ENCODE results near the gene MEGF11. TPM values are rescaled to one million over a fixed set of nuclear protein-coding genes. Genes with fewer than 3 reads are reported as not detected.

The MEGF11 gene
- total RNA-seq, 1 donor from 2014 or later = not detected

- Histone ChIP-seq H3K36me3 (ENCODE audit: control insufficient read depth, insufficient read depth, low read length) (peaks cover 5% of the 10 kb centered on the region), H3K4me3 (ENCODE audit: low read depth, low read length) (no peak overlapping the region), H3K27me3 (ENCODE audit: control insufficient read depth, insufficient read depth, low read length) (no peaks in the 10 kb centered on the region)
- no peak for DNase-seq (ENCODE audit: low read depth)
- TF ChIP-seq CTCF (IDR thresholded peaks at IDR 0.05; ENCODE audit: insufficient read depth, low read length, severe bottlenecking) = no peak
- FAIRE-seq = no peak
Measured at GRCh38 chr15:65914386-65914785, 339.2 kb downstream of the MEGF11 start.

DNA sequence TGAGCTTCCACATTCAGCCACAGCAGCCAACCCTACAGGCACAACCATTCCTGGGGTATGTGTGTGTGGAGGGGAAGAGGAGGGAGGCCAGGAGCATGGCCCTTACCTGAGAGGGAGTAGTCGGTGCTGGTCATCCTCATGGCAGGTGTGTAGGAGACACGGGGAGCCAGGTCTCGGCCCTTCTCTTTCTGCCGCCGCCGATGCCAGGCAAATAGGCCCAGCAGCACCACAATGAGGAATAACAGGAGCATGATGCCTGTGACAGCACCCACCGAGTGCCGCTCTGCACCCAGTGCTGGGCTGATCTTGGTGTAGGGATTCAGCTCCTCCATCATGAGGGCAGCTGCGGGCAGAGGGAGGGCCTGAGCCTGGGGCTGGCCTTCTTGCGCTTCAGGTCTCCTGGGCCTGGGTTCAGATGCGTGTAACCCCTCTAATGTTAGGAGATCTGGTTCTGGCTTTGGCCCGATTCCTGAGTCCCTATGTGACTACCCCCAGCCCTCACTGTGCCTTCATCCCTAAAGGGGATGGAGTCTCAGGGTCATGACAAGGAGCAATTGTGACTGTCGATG is 339.8 kb downstream of the MEGF11 start:
- no peak for TF ChIP-seq CTCF (IDR thresholded peaks at IDR 0.05; ENCODE audit: insufficient read depth, low read length, severe bottlenecking)
- H3K4me3 ChIP-seq (ENCODE audit: low read depth, low read length) = no peak overlapping the region
- H3K27me3 ChIP-seq (ENCODE audit: control insufficient read depth, insufficient read depth, low read length) = no peaks in the 10 kb centered on the region
- peaks cover 7% of the 10 kb centered on the region for H3K36me3 ChIP-seq (ENCODE audit: control insufficient read depth, insufficient read depth, low read length)
- FAIRE-seq (no peak), DNase-seq (ENCODE audit: low read depth) (no peak)

DNA sequence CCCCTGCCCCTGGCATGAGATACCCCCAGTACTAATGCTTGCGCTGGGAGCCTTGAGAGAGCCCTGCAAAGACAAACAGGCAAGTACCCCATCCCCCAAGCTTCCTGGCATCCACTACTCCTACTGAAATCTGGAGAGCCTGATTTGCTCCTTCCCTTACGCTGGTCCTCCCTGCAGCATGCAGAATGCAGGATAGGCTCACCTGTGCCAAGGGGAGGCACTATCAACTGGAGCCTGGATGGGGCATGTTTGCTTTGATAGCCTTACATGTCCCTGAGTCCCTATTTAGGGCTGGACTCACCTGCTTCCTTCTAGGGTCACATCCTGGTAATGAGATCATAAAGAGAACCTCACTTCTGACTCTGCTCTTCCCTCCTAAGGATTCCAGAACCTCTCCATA is 341.3 kb downstream of the MEGF11 start:
- H3K4me3 ChIP-seq (ENCODE audit: low read depth, low read length) = no peak overlapping the region
- peaks cover 13% of the 10 kb centered on the region for H3K36me3 ChIP-seq (ENCODE audit: control insufficient read depth, insufficient read depth, low read length)
- FAIRE-seq (no peak), DNase-seq (ENCODE audit: low read depth) (no peak)
- no peaks in the 10 kb centered on the region for H3K27me3 ChIP-seq (ENCODE audit: control insufficient read depth, insufficient read depth, low read length)
- TF ChIP-seq CTCF (IDR thresholded peaks at IDR 0.05; ENCODE audit: insufficient read depth, low read length, severe bottlenecking) = no peak

DNA sequence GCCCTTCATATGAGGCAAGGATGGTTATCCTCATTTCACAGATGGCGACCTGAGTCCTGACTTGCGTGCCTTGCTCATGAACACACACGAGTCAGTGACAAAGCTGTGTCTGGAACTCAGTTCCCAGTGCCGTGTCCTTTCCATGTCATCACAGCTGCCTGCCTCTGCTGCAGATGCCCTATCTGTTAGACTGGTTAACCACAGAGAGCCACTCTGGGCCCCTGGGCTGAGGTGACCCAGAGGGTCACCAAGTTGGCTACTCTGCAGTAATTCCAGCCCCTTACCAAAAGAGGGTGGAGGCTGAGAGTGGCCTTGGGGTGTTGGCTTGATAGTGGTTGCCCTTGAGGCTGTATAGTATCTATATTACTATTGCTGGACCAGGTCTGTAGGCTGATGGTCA is 343.2 kb downstream of the MEGF11 start:
- H3K36me3 ChIP-seq (ENCODE audit: control insufficient read depth, insufficient read depth, low read length) = peaks cover 13% of the 10 kb centered on the region
- FAIRE-seq (no peak), DNase-seq (ENCODE audit: low read depth) (no peak)

GRCh38 chr15:65909831-65910230 is 343.7 kb downstream of the MEGF11 start:
- Histone ChIP-seq H3K36me3 (ENCODE audit: control insufficient read depth, insufficient read depth, low read length) (peaks cover 15% of the 10 kb centered on the region), H3K27me3 (ENCODE audit: control insufficient read depth, insufficient read depth, low read length) (no peaks in the 10 kb centered on the region), H3K4me3 (ENCODE audit: low read depth, low read length) (no peak overlapping the region)
- no peak for DNase-seq (ENCODE audit: low read depth)
- TF ChIP-seq CTCF (IDR thresholded peaks at IDR 0.05; ENCODE audit: insufficient read depth, low read length, severe bottlenecking) = no peak
- FAIRE-seq = no peak

More for the DNA sequence above, 343.2 kb downstream of the MEGF11 start:
- Histone ChIP-seq H3K27me3 (ENCODE audit: control insufficient read depth, insufficient read depth, low read length) (no peaks in the 10 kb centered on the region), H3K4me3 (ENCODE audit: low read depth, low read length) (no peak overlapping the region)
- no peak for TF ChIP-seq CTCF (IDR thresholded peaks at IDR 0.05; ENCODE audit: insufficient read depth, low read length, severe bottlenecking)

GRCh38 chr15:65908876-65909275 is 344.7 kb downstream of the MEGF11 start:
- no peak overlapping the region for H3K4me3 ChIP-seq (ENCODE audit: low read depth, low read length)
- no peaks in the 10 kb centered on the region for H3K27me3 ChIP-seq (ENCODE audit: control insufficient read depth, insufficient read depth, low read length)
- peaks cover 17% of the 10 kb centered on the region for H3K36me3 ChIP-seq (ENCODE audit: control insufficient read depth, insufficient read depth, low read length)
- no peak for TF ChIP-seq CTCF (IDR thresholded peaks at IDR 0.05; ENCODE audit: insufficient read depth, low read length, severe bottlenecking)
- DNase-seq (ENCODE audit: low read depth) (no peak), FAIRE-seq (no peak)
